ENCODE results near the gene ZNF33B. TPM values are rescaled to one million over a fixed set of nuclear protein-coding genes. Genes with fewer than 3 reads are reported as not detected.

Gene ZNF33B
- total and polyA plus RNA-seq, 9 of the 15 experiments (the other 6 are each of a cell fraction or from before 2014, with no cell fraction given): 6.9 to 23.9 (median 15.4) TPM

DNA sequence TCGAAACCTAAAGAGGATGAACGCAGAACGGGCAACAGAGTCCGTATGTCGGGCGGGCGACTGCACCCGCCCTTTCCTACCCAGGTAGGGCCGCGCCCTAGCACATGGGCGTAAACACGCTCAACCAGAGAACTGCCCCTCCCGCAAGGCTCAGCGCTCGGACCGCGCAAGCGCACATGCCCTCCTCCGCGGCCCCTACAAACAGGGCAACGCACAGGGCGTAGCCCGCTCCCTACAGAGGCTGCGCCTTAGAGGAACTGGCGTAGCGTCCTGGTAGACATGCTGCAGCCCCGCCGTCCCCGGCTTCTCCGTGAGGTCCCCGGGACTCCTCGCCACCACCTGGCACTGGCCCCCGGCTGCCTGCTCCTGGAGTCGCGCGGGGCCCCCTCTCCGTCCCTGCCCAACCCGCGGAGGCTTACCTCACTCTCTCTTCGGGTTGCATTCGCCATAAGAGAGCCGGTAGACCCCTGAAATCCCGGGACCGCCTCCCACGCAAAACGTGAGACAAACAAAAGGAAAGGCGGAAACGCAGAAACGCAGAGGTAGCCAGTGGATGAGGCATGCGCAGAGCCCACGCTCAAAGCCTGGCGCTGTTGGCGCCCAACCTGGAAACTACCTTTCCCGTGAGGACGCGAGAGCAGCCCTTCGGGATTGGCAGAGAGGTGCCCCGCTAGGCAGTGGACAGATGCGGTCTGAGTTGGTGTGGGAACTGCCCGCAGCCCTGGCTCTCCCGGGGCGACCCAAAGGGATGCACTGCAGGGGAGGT, at the start of gene ZNF33B (continued):
- TF ChIP-seq ZC3H4 (CRISPR knock-in tag; IDR thresholded peaks at IDR 0.05; ENCODE audit: borderline replicate concordance) (peak; percentile 97; the same call in 1 of the 2 replicates), BRD4 (IDR thresholded peaks at IDR 0.05) (no peak), PML (IDR thresholded peaks at IDR 0.05; ENCODE audit: low read length) (peak; percentile 75), IFI16 (CRISPR knock-in tag; IDR thresholded peaks at IDR 0.05) (no peak), ZNF699 (CRISPR knock-in tag; IDR thresholded peaks at IDR 0.05; ENCODE audit: insufficient replicate concordance) (no peak), ZKSCAN1 (IDR thresholded peaks at IDR 0.05; ENCODE audit: low read depth, low read length) (peak; percentile 48; the same call in 1 of the 2 replicates), TSC22D4 (tag; IDR thresholded peaks at IDR 0.05) (no peak), ZNF707 (CRISPR knock-in tag; conservative IDR thresholded peaks at IDR 0.05) (no peak), STAG1 (CRISPR knock-in tag; IDR thresholded peaks at IDR 0.05; ENCODE audit: borderline replicate concordance) (0 out of 2 replicates have a peak, but pooled peaks have one; percentile 27), ZNF830 (CRISPR knock-in tag; IDR thresholded peaks at IDR 0.05) (peak; percentile 83; the same call in 1 of the 2 replicates), KHSRP (IDR thresholded peaks at IDR 0.05) (no peak), ZNF668 (CRISPR knock-in tag; IDR thresholded peaks at IDR 0.05) (peak; percentile 75; the same call in 1 of the 2 replicates), ZEB2 (IDR thresholded peaks at IDR 0.05) (0 out of 2 replicates have a peak, but pooled peaks have one; percentile 81)
- TF ChIP-seq, protein P1, sequence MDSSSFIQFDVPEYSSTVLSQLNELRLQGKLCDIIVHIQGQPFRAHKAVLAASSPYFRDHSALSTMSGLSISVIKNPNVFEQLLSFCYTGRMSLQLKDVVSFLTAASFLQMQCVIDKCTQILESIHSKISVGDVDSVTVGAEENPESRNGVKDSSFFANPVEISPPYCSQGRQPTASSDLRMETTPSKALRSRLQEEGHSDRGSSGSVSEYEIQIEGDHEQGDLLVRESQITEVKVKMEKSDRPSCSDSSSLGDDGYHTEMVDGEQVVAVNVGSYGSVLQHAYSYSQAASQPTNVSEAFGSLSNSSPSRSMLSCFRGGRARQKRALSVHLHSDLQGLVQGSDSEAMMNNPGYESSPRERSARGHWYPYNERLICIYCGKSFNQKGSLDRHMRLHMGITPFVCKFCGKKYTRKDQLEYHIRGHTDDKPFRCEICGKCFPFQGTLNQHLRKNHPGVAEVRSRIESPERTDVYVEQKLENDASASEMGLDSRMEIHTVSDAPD (CRISPR knock-in tag; IDR thresholded peaks at IDR 0.05): no peak
- TF ChIP-seq, protein P2, sequence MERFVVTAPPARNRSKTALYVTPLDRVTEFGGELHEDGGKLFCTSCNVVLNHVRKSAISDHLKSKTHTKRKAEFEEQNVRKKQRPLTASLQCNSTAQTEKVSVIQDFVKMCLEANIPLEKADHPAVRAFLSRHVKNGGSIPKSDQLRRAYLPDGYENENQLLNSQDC (CRISPR knock-in tag; IDR thresholded peaks at IDR 0.05): no peak
- TF ChIP-seq, protein P3, sequence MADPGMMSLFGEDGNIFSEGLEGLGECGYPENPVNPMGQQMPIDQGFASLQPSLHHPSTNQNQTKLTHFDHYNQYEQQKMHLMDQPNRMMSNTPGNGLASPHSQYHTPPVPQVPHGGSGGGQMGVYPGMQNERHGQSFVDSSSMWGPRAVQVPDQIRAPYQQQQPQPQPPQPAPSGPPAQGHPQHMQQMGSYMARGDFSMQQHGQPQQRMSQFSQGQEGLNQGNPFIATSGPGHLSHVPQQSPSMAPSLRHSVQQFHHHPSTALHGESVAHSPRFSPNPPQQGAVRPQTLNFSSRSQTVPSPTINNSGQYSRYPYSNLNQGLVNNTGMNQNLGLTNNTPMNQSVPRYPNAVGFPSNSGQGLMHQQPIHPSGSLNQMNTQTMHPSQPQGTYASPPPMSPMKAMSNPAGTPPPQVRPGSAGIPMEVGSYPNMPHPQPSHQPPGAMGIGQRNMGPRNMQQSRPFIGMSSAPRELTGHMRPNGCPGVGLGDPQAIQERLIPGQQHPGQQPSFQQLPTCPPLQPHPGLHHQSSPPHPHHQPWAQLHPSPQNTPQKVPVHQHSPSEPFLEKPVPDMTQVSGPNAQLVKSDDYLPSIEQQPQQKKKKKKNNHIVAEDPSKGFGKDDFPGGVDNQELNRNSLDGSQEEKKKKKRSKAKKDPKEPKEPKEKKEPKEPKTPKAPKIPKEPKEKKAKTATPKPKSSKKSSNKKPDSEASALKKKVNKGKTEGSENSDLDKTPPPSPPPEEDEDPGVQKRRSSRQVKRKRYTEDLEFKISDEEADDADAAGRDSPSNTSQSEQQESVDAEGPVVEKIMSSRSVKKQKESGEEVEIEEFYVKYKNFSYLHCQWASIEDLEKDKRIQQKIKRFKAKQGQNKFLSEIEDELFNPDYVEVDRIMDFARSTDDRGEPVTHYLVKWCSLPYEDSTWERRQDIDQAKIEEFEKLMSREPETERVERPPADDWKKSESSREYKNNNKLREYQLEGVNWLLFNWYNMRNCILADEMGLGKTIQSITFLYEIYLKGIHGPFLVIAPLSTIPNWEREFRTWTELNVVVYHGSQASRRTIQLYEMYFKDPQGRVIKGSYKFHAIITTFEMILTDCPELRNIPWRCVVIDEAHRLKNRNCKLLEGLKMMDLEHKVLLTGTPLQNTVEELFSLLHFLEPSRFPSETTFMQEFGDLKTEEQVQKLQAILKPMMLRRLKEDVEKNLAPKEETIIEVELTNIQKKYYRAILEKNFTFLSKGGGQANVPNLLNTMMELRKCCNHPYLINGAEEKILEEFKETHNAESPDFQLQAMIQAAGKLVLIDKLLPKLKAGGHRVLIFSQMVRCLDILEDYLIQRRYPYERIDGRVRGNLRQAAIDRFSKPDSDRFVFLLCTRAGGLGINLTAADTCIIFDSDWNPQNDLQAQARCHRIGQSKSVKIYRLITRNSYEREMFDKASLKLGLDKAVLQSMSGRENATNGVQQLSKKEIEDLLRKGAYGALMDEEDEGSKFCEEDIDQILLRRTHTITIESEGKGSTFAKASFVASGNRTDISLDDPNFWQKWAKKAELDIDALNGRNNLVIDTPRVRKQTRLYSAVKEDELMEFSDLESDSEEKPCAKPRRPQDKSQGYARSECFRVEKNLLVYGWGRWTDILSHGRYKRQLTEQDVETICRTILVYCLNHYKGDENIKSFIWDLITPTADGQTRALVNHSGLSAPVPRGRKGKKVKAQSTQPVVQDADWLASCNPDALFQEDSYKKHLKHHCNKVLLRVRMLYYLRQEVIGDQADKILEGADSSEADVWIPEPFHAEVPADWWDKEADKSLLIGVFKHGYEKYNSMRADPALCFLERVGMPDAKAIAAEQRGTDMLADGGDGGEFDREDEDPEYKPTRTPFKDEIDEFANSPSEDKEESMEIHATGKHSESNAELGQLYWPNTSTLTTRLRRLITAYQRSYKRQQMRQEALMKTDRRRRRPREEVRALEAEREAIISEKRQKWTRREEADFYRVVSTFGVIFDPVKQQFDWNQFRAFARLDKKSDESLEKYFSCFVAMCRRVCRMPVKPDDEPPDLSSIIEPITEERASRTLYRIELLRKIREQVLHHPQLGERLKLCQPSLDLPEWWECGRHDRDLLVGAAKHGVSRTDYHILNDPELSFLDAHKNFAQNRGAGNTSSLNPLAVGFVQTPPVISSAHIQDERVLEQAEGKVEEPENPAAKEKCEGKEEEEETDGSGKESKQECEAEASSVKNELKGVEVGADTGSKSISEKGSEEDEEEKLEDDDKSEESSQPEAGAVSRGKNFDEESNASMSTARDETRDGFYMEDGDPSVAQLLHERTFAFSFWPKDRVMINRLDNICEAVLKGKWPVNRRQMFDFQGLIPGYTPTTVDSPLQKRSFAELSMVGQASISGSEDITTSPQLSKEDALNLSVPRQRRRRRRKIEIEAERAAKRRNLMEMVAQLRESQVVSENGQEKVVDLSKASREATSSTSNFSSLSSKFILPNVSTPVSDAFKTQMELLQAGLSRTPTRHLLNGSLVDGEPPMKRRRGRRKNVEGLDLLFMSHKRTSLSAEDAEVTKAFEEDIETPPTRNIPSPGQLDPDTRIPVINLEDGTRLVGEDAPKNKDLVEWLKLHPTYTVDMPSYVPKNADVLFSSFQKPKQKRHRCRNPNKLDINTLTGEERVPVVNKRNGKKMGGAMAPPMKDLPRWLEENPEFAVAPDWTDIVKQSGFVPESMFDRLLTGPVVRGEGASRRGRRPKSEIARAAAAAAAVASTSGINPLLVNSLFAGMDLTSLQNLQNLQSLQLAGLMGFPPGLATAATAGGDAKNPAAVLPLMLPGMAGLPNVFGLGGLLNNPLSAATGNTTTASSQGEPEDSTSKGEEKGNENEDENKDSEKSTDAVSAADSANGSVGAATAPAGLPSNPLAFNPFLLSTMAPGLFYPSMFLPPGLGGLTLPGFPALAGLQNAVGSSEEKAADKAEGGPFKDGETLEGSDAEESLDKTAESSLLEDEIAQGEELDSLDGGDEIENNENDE (IDR thresholded peaks at IDR 0.05; ENCODE audit: low read depth, low read length): no peak
